Esophagus squamous epithelium (tissue), 4 donors: ENCODE data around the gene KRT12.

Experiments used
- CTCF ChIP-seq, 6 experiments: fragments of 450-650 bp in 4 of 6; fragments of 200-600 bp in 2 of 6; sonication (generic) in 2 of 6; IDR thresholded peaks; one replicate each; pipeline ENCODE4 v1.5.1; 2016 to 2019; ENCODE audit warnings: antibody characterized with exemption in 6 of 6, mild to moderate bottlenecking in 4 of 6, moderate library complexity in 4 of 6
- POLR2A ChIP-seq, 4 donors: fragments of 450-650 bp; IDR thresholded peaks; one replicate each; pipeline ENCODE4 v1.6.1; 2017; ENCODE audit warnings: antibody characterized with exemption in 4 of 4, mild to moderate bottlenecking in 4 of 4, moderate library complexity in 3 of 4

DNA sequence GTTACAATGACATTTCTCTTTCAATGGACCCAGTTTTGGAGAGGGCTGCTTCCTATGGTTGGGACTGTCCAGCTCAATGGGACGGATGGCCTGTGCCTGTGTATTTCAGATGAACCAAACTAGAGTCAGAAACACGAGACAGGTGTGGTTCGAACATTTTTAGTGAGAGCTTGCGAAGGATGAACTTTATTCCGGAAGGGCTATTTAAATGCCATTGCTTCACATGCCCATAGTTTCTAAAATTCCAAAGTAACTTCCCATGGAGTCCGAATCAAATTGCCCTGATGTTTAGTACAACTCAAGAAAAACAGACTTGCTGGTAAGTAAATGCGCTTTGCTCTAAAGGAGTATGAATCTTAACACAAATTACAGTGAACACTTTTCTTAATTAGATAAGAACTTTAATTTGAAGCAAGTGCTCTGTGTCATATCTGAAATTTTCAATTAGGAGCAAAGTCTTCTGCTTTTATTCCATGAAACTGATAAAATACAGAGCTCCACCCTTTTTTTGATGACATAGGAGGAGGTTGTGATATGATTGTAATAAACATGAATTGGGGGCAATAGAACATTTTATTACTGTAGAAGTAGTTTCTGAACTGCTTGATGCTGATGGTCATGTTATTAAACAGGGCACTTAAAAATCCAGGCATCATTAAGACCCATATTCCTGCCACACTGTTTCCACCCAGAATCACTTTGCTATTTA, 16.8 kb upstream of the KRT12 start:
- TF ChIP-seq CTCF (IDR thresholded peaks at IDR 0.05) (no peak), POLR2A (IDR thresholded peaks at IDR 0.05) (no peak)
